Skin of body (tissue), 2 donors: ENCODE results near the gene APOL2. TPM values are rescaled to one million over a fixed set of nuclear protein-coding genes. Genes with fewer than 3 reads are reported as not detected.
"Not testable (repeated sequence)": the region's sequence is repeated elsewhere in the genome, so short reads cannot be mapped to it uniquely, and the experiment has no call there.

Source experiments
- DNase-seq: peaks from one replicate; lab custom pipeline; 2025; lab: John Stamatoyannopoulos, UW
- total RNA-seq: library from RNA; depleted of rRNA; stranded (reverse); fragments of >200 nt; gene quantifications from one replicate; pipeline ENCODE4 v1.2.3, GENCODE V29; 2014

Gene APOL2
- total RNA-seq, 1 donor from 2014 or later, result 21.6 TPM

DNA sequence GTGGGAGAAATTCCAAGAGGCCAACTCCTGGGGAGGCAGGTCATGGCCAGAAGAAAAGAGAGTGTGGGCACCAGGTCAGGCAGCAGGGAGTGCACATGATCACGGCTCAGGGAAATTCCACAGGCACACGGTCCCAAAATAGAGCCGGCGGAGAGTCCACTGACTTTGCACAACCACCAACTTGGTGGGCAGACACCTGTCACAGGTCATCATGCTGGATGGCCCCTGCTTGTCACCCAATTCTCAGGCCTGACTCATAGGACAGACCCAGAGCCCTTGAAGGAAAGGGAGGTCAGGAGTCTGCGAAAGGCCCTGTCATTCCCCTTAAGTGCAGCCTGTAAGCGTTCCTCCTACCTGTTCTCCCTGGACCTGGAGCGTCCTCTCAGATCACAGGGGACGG is 15.8 kb downstream of the APOL2 start:
- no peak for DNase-seq

DNA sequence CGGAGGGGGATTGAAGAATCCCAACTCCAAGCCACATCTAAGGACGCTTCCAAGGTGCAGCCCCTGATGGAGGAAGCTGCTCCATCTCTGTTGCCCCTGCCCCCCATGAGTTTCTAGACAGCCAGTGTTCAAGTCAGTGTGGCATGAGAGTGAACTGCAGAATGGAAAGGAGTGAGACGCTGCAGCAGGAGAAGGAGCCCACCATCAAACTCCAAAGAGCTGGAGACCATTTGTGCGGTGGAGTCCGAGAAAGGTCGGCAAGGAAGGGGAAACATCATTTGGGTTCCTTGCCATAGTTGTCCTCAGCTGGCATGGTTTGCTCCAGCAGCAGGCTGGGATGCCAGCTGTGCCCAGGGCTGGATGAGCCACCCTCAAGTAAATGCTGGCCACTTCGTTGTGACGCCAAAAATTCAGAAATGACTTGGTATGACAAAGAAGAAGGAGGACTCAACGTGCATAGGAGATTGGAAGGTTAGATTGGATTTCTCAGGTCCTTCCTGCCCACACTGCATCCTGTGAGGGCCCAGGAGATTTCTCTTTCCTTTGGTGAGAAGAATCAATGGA is 16.4 kb downstream of the APOL2 start:
- no peak for DNase-seq

GRCh38 chr22:36221799-36222751 is 17.3 kb downstream of the APOL2 start:
- peak; percentile 14 for DNase-seq

DNA sequence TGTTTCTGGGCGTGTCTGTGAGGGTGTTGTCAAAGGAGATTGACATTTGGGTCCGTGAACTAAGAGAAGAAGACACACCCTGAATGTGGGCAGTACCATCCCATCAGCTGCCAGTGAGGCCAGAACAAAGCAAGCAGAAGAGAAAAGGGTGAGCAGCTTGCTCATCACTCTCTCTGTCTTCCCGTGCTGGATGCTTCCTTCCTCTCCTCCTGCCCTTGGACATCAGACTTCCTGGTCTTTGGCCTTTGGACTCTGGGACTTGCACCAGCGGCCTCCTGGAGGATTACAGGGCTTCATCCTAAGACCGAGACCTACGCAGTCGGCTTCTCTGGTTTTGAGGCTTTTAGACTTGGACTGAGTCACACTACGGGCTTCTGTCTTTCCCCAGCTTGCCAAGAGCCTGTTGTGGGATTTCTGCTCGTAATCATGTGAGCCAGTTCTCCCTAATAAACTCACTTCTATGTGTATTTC is 18.8 kb downstream of the APOL2 start:
- no peak for DNase-seq

GRCh38 chr22:36218648-36219193 is 20.6 kb downstream of the APOL2 start:
- no peak for DNase-seq

DNA sequence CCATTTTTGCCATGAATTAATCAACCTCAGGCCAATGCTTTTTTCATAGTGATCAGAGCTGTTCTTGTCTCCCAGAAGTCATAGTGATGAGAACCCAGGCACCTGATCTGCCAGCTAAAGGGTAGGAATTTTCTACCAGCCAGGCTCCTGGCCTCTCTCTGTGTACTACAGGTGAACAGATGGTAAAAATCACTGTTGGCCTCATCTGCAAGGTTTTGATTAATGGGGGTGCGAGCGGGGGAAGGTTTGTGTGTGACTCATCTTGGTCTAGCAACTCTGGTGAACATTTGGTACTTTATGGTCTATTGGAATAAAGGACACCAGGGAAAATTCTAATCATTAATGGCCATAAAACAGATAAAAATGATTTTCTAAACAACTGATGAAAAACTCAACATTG is 23.3 kb downstream of the APOL2 start:
- DNase-seq, result no peak

DNA sequence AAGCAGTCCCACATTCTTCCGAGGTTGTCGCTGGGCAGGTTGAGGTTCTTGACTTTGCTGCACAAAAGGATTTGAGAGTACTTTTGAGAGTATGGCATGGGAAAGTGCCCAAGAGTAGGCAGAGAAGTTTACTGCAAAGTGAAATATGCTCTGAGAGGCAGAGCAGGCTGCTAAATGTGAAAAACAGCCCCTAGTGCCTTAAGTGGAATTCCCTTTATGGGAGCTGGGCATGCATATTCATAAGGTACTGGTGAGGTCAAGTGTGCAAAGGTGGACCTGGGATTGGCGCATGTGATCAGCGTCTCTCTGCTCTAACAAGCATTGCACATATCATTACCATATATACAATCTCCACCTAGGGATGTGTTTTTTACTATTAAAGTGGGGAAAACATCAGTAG is 25.7 kb downstream of the APOL2 start:
- no peak for DNase-seq

DNA sequence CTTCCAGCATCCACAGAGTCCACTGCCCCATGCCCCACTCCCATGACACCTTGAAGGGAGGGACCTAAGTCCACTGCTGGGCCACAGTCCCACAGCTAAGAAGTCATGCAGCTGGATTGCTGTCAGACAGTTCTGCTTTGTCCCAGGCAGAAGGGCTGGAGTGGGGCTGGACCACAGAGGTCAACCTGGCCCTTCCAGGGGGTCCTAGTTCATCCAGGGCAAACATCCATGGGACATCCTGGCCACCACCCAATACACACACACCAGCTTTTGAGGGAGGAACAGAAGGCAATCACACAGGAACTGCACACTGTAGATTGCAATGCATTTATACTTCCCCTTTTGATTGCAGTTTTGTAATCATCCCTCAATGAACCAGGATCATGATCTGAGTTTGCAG is 26.4 kb downstream of the APOL2 start:
- no peak for DNase-seq

GRCh38 chr22:36211237-36211861 is 28.0 kb downstream of the APOL2 start:
- no peak for DNase-seq

GRCh38 chr22:36210224-36210623 is 29.1 kb downstream of the APOL2 start:
- DNase-seq, result no peak

- not testable (repeated sequence) for DNase-seq
Observed at GRCh38 chr22:36209488-36209908, 29.8 kb downstream of the APOL2 start.

DNA sequence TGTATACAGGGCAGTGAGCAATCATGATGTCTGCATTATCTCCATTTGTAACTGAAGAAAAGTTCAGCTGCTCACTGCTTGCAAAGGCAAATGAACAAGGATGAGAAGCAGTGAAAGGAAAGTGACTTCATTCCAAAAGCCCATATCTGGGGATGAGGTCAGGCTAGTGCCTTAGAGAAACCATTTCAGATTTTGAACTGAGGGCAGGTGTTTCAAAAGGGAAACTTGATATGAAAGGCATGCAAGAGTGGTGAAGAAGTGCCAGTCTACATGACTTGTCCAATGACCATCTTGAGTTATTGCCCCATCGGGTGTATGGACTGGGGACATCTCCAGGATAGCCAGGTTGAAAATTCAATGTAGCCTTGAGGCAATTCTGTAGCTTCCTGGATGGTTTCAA is 30.4 kb downstream of the APOL2 start:
- no peak for DNase-seq

GRCh38 chr22:36208162-36208765 is 31.1 kb downstream of the APOL2 start:
- DNase-seq, result no peak

DNA sequence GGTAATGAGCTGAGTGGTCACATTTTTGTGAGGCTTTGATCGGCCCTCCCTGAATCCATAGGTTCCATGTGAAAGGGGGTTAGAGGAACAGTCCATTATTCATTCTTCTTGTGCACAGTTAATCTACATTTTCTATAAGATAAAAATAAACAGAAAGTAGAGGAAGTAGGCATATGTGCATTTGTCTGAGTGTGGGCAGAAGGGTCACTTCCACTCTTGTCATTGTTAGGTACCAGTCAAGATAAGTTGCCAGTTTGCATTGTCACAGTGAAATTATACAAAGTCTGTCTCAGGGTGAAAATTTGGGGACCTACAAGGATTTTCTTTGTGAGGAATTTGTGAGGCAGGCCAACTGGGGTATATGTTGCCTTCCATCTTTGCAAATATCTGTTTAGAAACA is 33.1 kb downstream of the APOL2 start:
- DNase-seq, result no peak

DNA sequence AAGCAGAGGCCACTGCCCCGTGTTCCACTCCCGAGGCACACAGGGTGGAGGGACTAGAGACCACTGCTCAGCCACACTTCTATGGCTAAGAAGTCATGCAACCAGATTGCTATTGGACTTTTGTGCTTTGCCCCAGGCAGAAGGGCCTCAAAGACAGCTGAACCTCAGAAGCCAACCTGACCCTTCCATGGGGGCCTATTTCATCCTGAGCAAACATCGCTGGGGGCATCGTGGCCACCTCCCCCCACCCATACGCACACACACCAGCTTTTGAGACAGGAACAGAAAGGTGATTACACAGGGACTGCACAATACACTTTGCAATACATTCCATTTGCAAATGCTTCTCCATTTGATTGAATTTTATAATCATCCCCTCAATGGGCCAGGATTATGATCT is 33.8 kb downstream of the APOL2 start:
- not testable (repeated sequence) for DNase-seq

- no peak for DNase-seq
Observed at GRCh38 chr22:36204632-36205015, 34.7 kb downstream of the APOL2 start.

GRCh38 chr22:36204001-36204631 is 35.2 kb downstream of the APOL2 start:
- no peak for DNase-seq

DNA sequence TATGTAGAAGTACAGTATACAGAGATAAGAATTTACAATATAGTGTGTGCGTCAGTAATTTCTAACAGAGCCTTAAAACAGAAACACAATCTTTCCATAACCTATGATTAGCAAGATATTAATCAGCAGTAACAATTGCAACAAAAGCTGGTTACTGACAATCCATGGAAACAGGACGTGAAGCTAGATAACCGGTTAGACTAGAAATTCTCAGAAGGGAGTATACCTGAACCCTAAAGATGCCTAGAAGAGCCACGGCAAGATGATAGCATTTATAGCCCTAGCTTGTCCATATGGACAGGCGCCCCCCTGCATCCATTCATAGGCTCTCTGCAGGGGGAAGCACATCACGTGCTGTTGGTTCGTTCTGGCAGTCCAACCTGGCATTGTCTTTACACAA is 35.9 kb downstream of the APOL2 start:
- not testable (repeated sequence) for DNase-seq

GRCh38 chr22:36202906-36203305 is 36.4 kb downstream of the APOL2 start:
- not testable (repeated sequence) for DNase-seq

- DNase-seq, result peak; percentile 69
Observed at GRCh38 chr22:36201630-36202319, 37.6 kb downstream of the APOL2 start, which contains the start of gene APOL4. Gene APOL4 (minus strand): TSS chr22:36201809. CDS start chr22:36201734, 75 bp downstream.
